ENCODE data around the gene METTL14.

- TF ChIP-seq CTCF (IDR thresholded peaks at IDR 0.05) (no peak), POLR2AphosphoS5 (IDR thresholded peaks at IDR 0.05; ENCODE audit: low read depth, low read length) (no peak)
These were observed 47.6 kb downstream of the METTL14 start for GRCh38 chr4:118732591-118733330.

Data from Panc1 (cell line).